Thoracic aorta (tissue), 2 donors: Measurements from ENCODE around the gene PLEKHG4. TPM values are rescaled to one million over a fixed set of nuclear protein-coding genes. Genes with fewer than 3 reads are reported as not detected.

Experiments
- ATAC-seq: fragments of 150-250 bp; one replicate; pipeline ENCODE4 v1.8.0; 2017; ENCODE audit warnings: low read depth; ENCODE audit not compliant: insufficient number of reproducible peaks, low FRiP score
- DNase-seq: peaks from one replicate; pipeline ENCODE4 v3.0.0-alpha.2; 2020; ENCODE audit warnings: low spot score
- H3K27ac ChIP-seq, 2 donors: fragments of 200-600 bp; sonication (generic); 1 replicate in 1 of 2; 2 replicates in 1 of 2; pipeline ENCODE4 v1.5.1; 2016; ENCODE audit warnings: mild to moderate bottlenecking in 2 of 2, moderate library complexity in 2 of 2
- H3K27me3 ChIP-seq: fragments of 200-600 bp; sonication (generic); replicated peaks from 2 replicates; pipeline ENCODE4 v1.6.0; 2016; ENCODE audit warnings: mild to moderate bottlenecking; ENCODE audit not compliant: insufficient read depth
- H3K36me3 ChIP-seq: fragments of 200-600 bp; sonication (generic); one replicate; pipeline ENCODE4 v1.5.1; 2016
- H3K4me1 ChIP-seq, 2 donors: fragments of 200-600 bp; sonication (generic); 1 replicate in 1 of 2; 2 replicates in 1 of 2; pipeline versions ENCODE4 v1.5.1 to v1.6.0; 2016; ENCODE audit warnings: low read depth in 2 of 2, mild to moderate bottlenecking in 1 of 2; ENCODE audit not compliant: control insufficient read depth in 1 of 2
- H3K4me3 ChIP-seq: fragments of 200-600 bp; sonication (generic); 2 replicates; pipeline ENCODE4 v1.5.1; 2016; ENCODE audit warnings: mild to moderate bottlenecking
- H3K9me3 ChIP-seq: fragments of 200-600 bp; sonication (generic); 2 replicates; pipeline ENCODE4 v1.5.1; 2016
- CTCF ChIP-seq: fragments of 200-600 bp; sonication (generic); IDR thresholded peaks from one replicate; pipeline ENCODE4 v1.5.1; 2019; ENCODE audit warnings: antibody characterized with exemption
- total RNA-seq, 2 donors: library from RNA; depleted of rRNA; stranded (reverse); fragments of >200 nt; gene quantifications; one replicate each; pipeline versions ENCODE4 v1.1.0 to v1.2.3, GENCODE V29; 2016

Gene PLEKHG4
- total RNA-seq, 2 donors from 2014 or later = 3.1 to 15.6 TPM

DNA sequence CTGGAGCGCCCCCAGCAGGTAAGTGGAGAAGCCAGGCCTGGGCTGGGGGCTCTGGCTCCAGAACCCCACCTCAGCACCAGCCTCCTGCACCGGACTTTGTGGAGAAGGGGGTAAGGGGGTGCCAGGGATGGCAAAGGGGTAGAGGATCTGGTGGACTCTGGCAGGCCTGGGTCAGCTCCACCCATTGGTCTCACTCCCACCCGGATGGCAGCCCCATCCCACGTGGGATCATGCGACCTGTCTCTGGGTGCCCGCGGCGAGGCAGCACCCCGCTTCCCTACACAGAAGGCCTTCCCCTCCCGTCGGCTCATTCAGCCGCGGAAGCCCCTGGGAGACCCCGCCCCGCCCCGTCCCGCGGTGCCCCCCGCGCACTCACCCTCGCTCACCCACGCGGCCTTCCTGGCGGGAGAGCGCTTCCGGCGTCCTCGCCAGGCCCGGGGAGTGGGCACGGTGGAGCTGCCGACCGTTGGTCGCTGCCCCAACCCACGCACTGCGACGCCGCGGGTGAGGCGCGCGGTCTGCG is 498 bp upstream of the PLEKHG4 start:
- Histone ChIP-seq H3K27me3 (no peaks in the 10 kb centered on the region), H3K9me3 (no peaks in the 10 kb centered on the region), H3K27ac (peak overlapping the region; percentile 11 to 77), H3K4me1 (peaks cover 16 to 24% of the 10 kb centered on the region in 2 donors), H3K36me3 (no peaks in the 10 kb centered on the region), H3K4me3 (peak overlapping the region; percentile 71)
- DNase-seq = no peak
- ATAC-seq = no peak
- no peak for TF ChIP-seq CTCF

GRCh38 chr16:67280090-67281015 is 1.0 kb downstream of the PLEKHG4 start:
- ATAC-seq (no peak), DNase-seq (no peak)
- Histone ChIP-seq H3K4me1 (peaks cover 16 to 30% of the 10 kb centered on the region in 2 donors), H3K4me3 (no peak overlapping the region), H3K9me3 (no peaks in the 10 kb centered on the region), H3K27me3 (no peaks in the 10 kb centered on the region), H3K36me3 (no peaks in the 10 kb centered on the region), H3K27ac (no peak overlapping the region)
- no peak for TF ChIP-seq CTCF

GRCh38 chr16:67281536-67282446 is 2.5 kb downstream of the PLEKHG4 start:
- ATAC-seq (no peak), DNase-seq (no peak)
- H3K4me3 ChIP-seq = no peak overlapping the region
- H3K36me3 ChIP-seq = no peaks in the 10 kb centered on the region
- no peaks in the 10 kb centered on the region for H3K27me3 ChIP-seq
- no peaks in the 10 kb centered on the region for H3K9me3 ChIP-seq
- H3K4me1 ChIP-seq = peaks cover 16 to 30% of the 10 kb centered on the region in 2 donors
- H3K27ac ChIP-seq = no peak overlapping the region
- no peak for TF ChIP-seq CTCF

DNA sequence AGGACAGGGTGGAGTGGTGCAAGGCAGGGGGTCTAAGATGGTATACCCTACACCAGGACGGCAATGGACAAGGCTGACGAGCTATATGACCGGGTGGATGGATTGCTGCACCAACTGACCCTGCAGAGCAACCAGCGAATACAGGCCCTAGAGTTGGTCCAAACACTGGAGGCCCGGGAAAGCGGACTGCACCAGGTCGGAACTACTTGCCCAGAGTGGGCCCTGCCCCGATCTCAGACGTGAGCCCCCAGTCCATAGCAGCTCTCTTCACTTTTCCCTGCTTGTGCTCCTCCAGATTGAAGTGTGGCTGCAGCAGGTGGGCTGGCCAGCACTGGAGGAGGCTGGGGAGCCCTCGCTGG is 3.1 kb downstream of the PLEKHG4 start:
- no peak for ATAC-seq
- no peak overlapping the region for H3K4me3 ChIP-seq

More for the DNA sequence above, 3.1 kb downstream of the PLEKHG4 start:
- no peaks in the 10 kb centered on the region for H3K9me3 ChIP-seq
- no peak for TF ChIP-seq CTCF
- H3K36me3 ChIP-seq = no peaks in the 10 kb centered on the region
- H3K27me3 ChIP-seq = no peaks in the 10 kb centered on the region
- DNase-seq = no peak
- no peak overlapping the region for H3K27ac ChIP-seq
- peaks cover 12 to 28% of the 10 kb centered on the region in 2 donors for H3K4me1 ChIP-seq
